SK-N-SH (cell line): ENCODE results near the gene UAP1L1.

ENCODE experiments used
- EP300 ChIP-seq, 2 experiments: IDR thresholded peaks; 2 replicates each; pipeline versions ENCODE4 v1.4.0 to v1.6.1; 2012; ENCODE audit warnings: borderline replicate concordance in 1 of 2, low read depth in 1 of 2, low read length in 1 of 2
- MAX ChIP-seq: IDR thresholded peaks from 2 replicates; pipeline ENCODE4 v1.4.0; 2012; ENCODE audit warnings: low read depth
- MEF2A ChIP-seq: IDR thresholded peaks from 2 replicates; pipeline ENCODE4 v1.4.0; 2012; ENCODE audit warnings: low read depth, borderline replicate concordance
- NFIC ChIP-seq: IDR thresholded peaks from 2 replicates; pipeline ENCODE4 v1.4.0; 2012; ENCODE audit warnings: borderline replicate concordance
- POLR2AphosphoS5 ChIP-seq: IDR thresholded peaks from 2 replicates; pipeline ENCODE4 v1.6.1; 2012; ENCODE audit warnings: low read depth, low read length
- RFX5 ChIP-seq: IDR thresholded peaks from 2 replicates; pipeline ENCODE4 v1.6.1; 2012; ENCODE audit warnings: mild to moderate bottlenecking, improper control_type of control experiment, low read length
- RXRA ChIP-seq: IDR thresholded peaks from 2 replicates; pipeline ENCODE4 v1.4.0; 2012; ENCODE audit warnings: low read depth, mild to moderate bottlenecking, borderline replicate concordance
- SIN3A ChIP-seq: IDR thresholded peaks from 2 replicates; pipeline ENCODE4 v1.6.1; 2012; ENCODE audit warnings: low read depth, mild to moderate bottlenecking, low read length, moderate library complexity, borderline replicate concordance
- SMC3 ChIP-seq: IDR thresholded peaks from 2 replicates; pipeline ENCODE4 v1.6.1; 2012; ENCODE audit warnings: low read depth, low read length, improper control_type of control experiment
- TAF1 ChIP-seq: IDR thresholded peaks from 2 replicates; pipeline ENCODE4 v1.6.1; 2012; ENCODE audit warnings: low read depth, mild to moderate bottlenecking, low read length, moderate library complexity, borderline replicate concordance
- TCF12 ChIP-seq: IDR thresholded peaks from 2 replicates; pipeline ENCODE4 v1.4.0; 2012
- YY1 ChIP-seq: IDR thresholded peaks from 2 replicates; pipeline ENCODE4 v1.4.0; 2012; ENCODE audit warnings: low read depth, mild to moderate bottlenecking
- TF ChIP-seq, protein P1 (sequence below): fragments of 200-600 bp; sonication (generic); IDR thresholded peaks from 2 replicates; pipeline ENCODE4 v1.6.1; 2017; ENCODE audit warnings: antibody characterized with exemption, mild to moderate bottlenecking, moderate library complexity
- TF ChIP-seq, protein P2 (sequence below): IDR thresholded peaks from 2 replicates; pipeline ENCODE4 v1.6.1; 2012; ENCODE audit warnings: mild to moderate bottlenecking, low read depth, low read length, moderate library complexity

DNA sequence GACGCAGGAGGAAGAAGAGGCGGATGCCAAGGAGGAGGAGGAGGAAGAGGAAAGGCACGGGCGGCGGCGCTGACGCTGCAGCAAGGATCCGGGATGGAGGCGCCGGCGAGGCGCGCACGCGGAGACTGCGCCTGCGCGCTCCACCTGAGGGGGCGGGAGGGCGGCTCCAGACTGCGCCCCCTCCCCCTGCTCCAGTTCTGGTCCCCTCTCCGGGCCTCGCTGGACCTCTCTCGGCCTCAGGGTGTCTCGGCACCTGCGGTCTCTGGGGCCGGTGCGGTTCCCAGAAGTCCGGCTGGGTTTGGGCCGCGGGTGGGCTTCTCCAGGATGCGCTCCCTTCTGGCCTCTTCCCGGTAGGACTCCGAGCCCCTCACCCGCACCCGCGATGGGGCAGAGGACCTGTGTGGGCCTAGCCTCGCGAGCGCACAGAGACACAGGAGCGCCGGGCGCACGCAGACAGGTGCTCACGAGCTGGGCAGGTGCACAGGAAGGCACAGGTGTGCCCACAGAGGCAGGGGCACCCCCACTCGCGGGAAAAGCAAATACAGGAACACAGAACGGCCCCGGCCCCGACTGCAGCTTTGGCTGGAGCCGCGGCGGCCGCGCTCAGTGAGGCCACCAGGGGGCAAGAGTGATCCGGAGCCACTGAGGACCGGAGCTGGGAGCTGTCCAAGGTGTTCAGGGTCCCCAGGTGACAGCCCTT lies 31.1 kb upstream of the UAP1L1 start, which contains the start of gene NPDC1:
- no peak for TF ChIP-seq RFX5
- TF ChIP-seq, protein P1, sequence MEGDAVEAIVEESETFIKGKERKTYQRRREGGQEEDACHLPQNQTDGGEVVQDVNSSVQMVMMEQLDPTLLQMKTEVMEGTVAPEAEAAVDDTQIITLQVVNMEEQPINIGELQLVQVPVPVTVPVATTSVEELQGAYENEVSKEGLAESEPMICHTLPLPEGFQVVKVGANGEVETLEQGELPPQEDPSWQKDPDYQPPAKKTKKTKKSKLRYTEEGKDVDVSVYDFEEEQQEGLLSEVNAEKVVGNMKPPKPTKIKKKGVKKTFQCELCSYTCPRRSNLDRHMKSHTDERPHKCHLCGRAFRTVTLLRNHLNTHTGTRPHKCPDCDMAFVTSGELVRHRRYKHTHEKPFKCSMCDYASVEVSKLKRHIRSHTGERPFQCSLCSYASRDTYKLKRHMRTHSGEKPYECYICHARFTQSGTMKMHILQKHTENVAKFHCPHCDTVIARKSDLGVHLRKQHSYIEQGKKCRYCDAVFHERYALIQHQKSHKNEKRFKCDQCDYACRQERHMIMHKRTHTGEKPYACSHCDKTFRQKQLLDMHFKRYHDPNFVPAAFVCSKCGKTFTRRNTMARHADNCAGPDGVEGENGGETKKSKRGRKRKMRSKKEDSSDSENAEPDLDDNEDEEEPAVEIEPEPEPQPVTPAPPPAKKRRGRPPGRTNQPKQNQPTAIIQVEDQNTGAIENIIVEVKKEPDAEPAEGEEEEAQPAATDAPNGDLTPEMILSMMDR, result peak; percentile 87
- no peak; the same call in 1 of the 2 replicates for TF ChIP-seq YY1
- TF ChIP-seq TCF12, result no peak
- peak; percentile 88 for TF ChIP-seq SIN3A
- TF ChIP-seq EP300 (IDR thresholded peaks at IDR 0.05; ENCODE audit: borderline replicate concordance in 1 of 2, low read depth in 1 of 2, low read length in 1 of 2), result no peak
- TF ChIP-seq MAX, result peak; percentile 30; the same call in 1 of the 2 replicates
- no peak for TF ChIP-seq POLR2AphosphoS5
- TF ChIP-seq, protein P2, sequence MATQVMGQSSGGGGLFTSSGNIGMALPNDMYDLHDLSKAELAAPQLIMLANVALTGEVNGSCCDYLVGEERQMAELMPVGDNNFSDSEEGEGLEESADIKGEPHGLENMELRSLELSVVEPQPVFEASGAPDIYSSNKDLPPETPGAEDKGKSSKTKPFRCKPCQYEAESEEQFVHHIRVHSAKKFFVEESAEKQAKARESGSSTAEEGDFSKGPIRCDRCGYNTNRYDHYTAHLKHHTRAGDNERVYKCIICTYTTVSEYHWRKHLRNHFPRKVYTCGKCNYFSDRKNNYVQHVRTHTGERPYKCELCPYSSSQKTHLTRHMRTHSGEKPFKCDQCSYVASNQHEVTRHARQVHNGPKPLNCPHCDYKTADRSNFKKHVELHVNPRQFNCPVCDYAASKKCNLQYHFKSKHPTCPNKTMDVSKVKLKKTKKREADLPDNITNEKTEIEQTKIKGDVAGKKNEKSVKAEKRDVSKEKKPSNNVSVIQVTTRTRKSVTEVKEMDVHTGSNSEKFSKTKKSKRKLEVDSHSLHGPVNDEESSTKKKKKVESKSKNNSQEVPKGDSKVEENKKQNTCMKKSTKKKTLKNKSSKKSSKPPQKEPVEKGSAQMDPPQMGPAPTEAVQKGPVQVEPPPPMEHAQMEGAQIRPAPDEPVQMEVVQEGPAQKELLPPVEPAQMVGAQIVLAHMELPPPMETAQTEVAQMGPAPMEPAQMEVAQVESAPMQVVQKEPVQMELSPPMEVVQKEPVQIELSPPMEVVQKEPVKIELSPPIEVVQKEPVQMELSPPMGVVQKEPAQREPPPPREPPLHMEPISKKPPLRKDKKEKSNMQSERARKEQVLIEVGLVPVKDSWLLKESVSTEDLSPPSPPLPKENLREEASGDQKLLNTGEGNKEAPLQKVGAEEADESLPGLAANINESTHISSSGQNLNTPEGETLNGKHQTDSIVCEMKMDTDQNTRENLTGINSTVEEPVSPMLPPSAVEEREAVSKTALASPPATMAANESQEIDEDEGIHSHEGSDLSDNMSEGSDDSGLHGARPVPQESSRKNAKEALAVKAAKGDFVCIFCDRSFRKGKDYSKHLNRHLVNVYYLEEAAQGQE, result peak; percentile 98
- TF ChIP-seq RXRA, result no peak
- TF ChIP-seq MEF2A, result no peak
- TF ChIP-seq NFIC, result no peak
- TF ChIP-seq TAF1, result no peak
- TF ChIP-seq SMC3, result peak; percentile 83
